Transverse colon (tissue), 4 donors: ENCODE measurements around the gene S100A7. TPM values are rescaled to one million over a fixed set of nuclear protein-coding genes. Genes with fewer than 3 reads are reported as not detected.

Experiments
- DNase-seq: peaks from one replicate; pipeline ENCODE4 v3.0.0-alpha.2; 2019
- H3K27ac ChIP-seq, 4 donors: fragments of 200-600 bp; sonication (generic); 2 replicates each; pipeline ENCODE4 v1.5.1; 2016 to 2018; ENCODE audit warnings: inconsistent platforms in 4 of 4
- H3K27me3 ChIP-seq: fragments of 200-600 bp; sonication (generic); 2 replicates; pipeline ENCODE4 v1.5.1; 2017; ENCODE audit warnings: inconsistent platforms
- H3K36me3 ChIP-seq, 4 donors: fragments of 200-600 bp; sonication (generic); 2 replicates each; pipeline ENCODE4 v1.5.1; 2017 to 2019; ENCODE audit warnings: inconsistent platforms in 4 of 4
- H3K4me1 ChIP-seq, 4 donors: fragments of 200-600 bp; sonication (generic); 2 replicates each; pipeline ENCODE4 v1.5.1; 2017 to 2020; ENCODE audit warnings: inconsistent platforms in 4 of 4
- H3K4me3 ChIP-seq, 4 donors: fragments of 200-600 bp; sonication (generic); 1 replicate in 1 of 4; 2 replicates in 3 of 4; pipeline versions ENCODE4 v1.5.1 to v1.6.1; 2017 to 2019; ENCODE audit warnings: inconsistent platforms in 4 of 4
- H3K9me3 ChIP-seq, 2 donors: fragments of 200-600 bp; sonication (generic); 2 replicates each; pipeline ENCODE4 v1.5.1; 2017 to 2019; ENCODE audit warnings: inconsistent platforms in 2 of 2
- EP300 ChIP-seq: sonication (generic); formaldehyde crosslinking; IDR thresholded peaks from one replicate; pipeline ENCODE4 v1.6.1; 2017; ENCODE audit warnings: antibody characterized with exemption, low read depth
- POLR2A ChIP-seq: fragments of 450-650 bp; IDR thresholded peaks from one replicate; pipeline ENCODE4 v1.6.1; 2016; ENCODE audit warnings: antibody characterized with exemption, mild to moderate bottlenecking, moderate library complexity
- POLR2AphosphoS5 ChIP-seq, 3 donors: sonication (generic); formaldehyde crosslinking; IDR thresholded peaks; one replicate each; pipeline ENCODE4 v1.6.1; 2016; ENCODE audit warnings: antibody characterized with exemption in 3 of 3
- WGBS, 2 donors: methylation state at CpG; one replicate each; pipeline ENCODE4 v1.1.5; 2018; ENCODE audit warnings: low coverage in 1 of 2; 5-methylcytosine and 5-hydroxymethylcytosine counted together
- in situ Hi-C, 4 donors: fragments of 200-750 bp; cut with MboI; loops; one replicate each; pipeline versions ENCODE4 v1.15.0 to v1.15.1; 2017; ENCODE audit warnings: low sequenced_read_pairs in 3 of 4, low pct_ligation_motif_present in 1 of 4, low pct_unique_long_range_greater_than_20kb in 1 of 4
- intact Hi-C: fragments of 100-400 bp; cut with DNase I; formaldehyde crosslinking; loops from one replicate; pipeline ENCODE4 v1.15.1; 2023; ENCODE audit warnings: low total_unique reads
- total RNA-seq, 4 donors: library from RNA; depleted of rRNA; stranded (reverse); fragments of >200 nt; gene quantifications; one replicate each; pipeline ENCODE4 v1.1.0, GENCODE V29; 2016
- TF ChIP-seq, protein P1 (sequence below), 5 experiments: fragments of 200-600 bp in 3 of 5; fragments of 450-650 bp in 2 of 5; sonication (generic) in 3 of 5; IDR thresholded peaks; 1 replicate in 2 of 5; 2 replicates in 3 of 5; pipeline ENCODE4 v1.5.1; 2016 to 2017; ENCODE audit warnings: antibody characterized with exemption in 5 of 5, inconsistent platforms in 3 of 5, mild to moderate bottlenecking in 2 of 5, moderate library complexity in 1 of 5

The S100A7 gene
- total RNA-seq, 4 donors from 2014 or later: not detected

DNA sequence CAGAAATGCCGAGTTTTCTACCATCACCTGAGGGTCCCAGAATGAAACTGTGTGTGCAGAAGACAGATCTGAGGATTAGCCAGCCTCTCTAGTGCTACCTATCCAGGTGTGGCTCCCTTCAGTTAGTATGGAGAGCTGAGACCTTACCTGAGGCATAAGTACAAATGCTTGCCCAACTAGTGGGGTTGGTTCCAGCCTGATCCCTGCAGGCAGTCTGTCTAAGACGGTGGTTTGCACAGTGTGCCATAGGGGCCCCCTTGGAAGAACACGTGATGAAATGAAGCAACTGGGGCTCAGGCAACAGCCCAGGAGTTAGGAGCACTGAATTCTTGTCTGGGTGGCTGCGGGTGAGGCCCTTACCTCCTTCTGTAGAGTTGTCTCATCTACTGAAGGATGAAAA, 28.5 kb downstream of the S100A7 start:
- no peak for DNase-seq
- no peaks in the 10 kb centered on the region for H3K4me1 ChIP-seq
- 57 to 67% methylated on average over 2 to 4 of the region's 4 CpGs for WGBS, 2 donors
- no peaks in the 10 kb centered on the region for H3K27me3 ChIP-seq
- intact Hi-C loops: no loop called here
- no peaks in the 10 kb centered on the region for H3K9me3 ChIP-seq
- no peaks in the 10 kb centered on the region for H3K36me3 ChIP-seq
- TF ChIP-seq EP300 (no peak), POLR2A (no peak), POLR2AphosphoS5 (IDR thresholded peaks at IDR 0.05) (no peak)
- TF ChIP-seq, protein P1, sequence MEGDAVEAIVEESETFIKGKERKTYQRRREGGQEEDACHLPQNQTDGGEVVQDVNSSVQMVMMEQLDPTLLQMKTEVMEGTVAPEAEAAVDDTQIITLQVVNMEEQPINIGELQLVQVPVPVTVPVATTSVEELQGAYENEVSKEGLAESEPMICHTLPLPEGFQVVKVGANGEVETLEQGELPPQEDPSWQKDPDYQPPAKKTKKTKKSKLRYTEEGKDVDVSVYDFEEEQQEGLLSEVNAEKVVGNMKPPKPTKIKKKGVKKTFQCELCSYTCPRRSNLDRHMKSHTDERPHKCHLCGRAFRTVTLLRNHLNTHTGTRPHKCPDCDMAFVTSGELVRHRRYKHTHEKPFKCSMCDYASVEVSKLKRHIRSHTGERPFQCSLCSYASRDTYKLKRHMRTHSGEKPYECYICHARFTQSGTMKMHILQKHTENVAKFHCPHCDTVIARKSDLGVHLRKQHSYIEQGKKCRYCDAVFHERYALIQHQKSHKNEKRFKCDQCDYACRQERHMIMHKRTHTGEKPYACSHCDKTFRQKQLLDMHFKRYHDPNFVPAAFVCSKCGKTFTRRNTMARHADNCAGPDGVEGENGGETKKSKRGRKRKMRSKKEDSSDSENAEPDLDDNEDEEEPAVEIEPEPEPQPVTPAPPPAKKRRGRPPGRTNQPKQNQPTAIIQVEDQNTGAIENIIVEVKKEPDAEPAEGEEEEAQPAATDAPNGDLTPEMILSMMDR (IDR thresholded peaks at IDR 0.05): no peak
- no peak overlapping the region for H3K4me3 ChIP-seq
- in situ Hi-C loops: no loop called here
- H3K27ac ChIP-seq: no peak overlapping the region

DNA sequence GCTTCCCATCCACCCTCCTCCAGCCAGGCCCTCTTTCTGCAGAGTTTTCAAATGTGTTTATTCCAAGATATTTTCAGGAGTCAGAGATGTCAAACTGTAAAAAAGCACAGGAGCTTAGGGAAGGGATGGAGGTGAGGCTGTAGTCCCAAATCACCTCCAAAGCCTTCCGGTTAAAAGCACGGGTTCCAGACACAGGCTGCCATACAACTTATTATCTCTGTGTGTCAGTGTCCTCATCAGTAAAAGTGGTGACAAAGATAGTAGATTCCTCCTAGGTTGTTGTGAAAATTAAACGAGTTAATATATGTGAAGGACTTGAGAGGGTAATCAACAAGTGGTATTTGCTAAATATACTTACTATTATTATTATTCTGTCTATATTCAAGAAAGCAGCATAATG, 29.0 kb downstream of the S100A7 start:
- Histone ChIP-seq H3K9me3 (no peaks in the 10 kb centered on the region), H3K27ac (no peak overlapping the region), H3K36me3 (no peaks in the 10 kb centered on the region), H3K4me1 (no peaks in the 10 kb centered on the region), H3K27me3 (peaks cover 4% of the 10 kb centered on the region), H3K4me3 (no peak overlapping the region)
- 60 to 73% methylated on average over 2 to 3 of the region's 3 CpGs for WGBS, 2 donors
- DNase-seq: no peak
- in situ Hi-C loops (no loop called here), intact Hi-C loops (no loop called here)
- TF ChIP-seq, protein P1 (IDR thresholded peaks at IDR 0.05): no peak
- TF ChIP-seq POLR2AphosphoS5 (IDR thresholded peaks at IDR 0.05): no peak

DNA sequence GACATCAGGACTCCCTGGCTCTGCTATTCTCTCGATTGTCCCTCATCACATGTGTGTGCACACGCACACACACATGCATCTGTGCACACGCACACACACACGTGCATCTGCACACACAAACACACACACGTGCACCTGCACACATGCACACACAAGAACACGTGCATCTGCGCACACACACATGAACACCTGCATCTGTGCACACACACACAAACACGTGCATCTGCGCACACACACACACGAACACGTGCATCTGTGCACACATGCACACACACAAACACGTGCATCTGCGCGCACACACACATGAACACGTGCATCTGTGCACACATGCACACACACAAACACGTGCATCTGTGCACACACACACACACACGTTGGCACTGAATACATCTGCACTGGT, 29.4 kb downstream of the S100A7 start:
- intact Hi-C loops (no loop called here), in situ Hi-C loops (no loop called here)
- Histone ChIP-seq H3K27ac (no peak overlapping the region), H3K36me3 (no peaks in the 10 kb centered on the region), H3K4me1 (no peaks in the 10 kb centered on the region), H3K27me3 (peaks cover 5% of the 10 kb centered on the region), H3K9me3 (no peaks in the 10 kb centered on the region), H3K4me3 (no peak overlapping the region)
- DNase-seq: no peak
- TF ChIP-seq, protein P1 (IDR thresholded peaks at IDR 0.05): no peak
- TF ChIP-seq POLR2AphosphoS5 (IDR thresholded peaks at IDR 0.05) (no peak), POLR2A (no peak), EP300 (no peak)
- 82% methylated on average over 17 of the region's 17 CpGs; no CpG with 5 or more reads in 1 of the 2 donors for WGBS, 2 donors

DNA sequence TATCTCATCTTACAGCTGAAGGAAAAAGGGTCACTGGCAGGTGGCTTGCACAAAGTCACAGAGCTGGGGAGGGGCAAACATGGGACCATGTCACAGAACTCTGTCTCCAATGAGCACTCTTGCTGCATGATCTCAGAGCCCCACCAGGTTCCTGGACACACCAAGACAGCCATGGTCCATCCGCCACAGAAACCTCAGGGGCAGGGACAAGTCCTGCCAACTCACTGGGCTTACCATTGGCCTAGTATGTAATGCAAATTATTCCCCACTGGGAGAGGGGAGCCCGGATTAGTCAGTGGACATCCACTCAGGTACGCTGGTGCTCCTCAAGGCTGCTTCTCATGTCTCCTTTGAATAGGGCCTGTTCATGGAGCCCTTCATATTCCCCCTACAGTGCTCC, 29.9 kb downstream of the S100A7 start:
- in situ Hi-C loops: no loop called here
- intact Hi-C loops: no loop called here
- WGBS, 2 donors: 62 to 80% methylated on average over 1 to 3 of the region's 3 CpGs
- peaks cover 5% of the 10 kb centered on the region for H3K27me3 ChIP-seq
- H3K9me3 ChIP-seq: no peaks in the 10 kb centered on the region
- H3K4me1 ChIP-seq: no peaks in the 10 kb centered on the region
- no peaks in the 10 kb centered on the region for H3K36me3 ChIP-seq
- no peak for TF ChIP-seq EP300
- TF ChIP-seq, protein P1 (IDR thresholded peaks at IDR 0.05): no peak
- TF ChIP-seq POLR2AphosphoS5 (IDR thresholded peaks at IDR 0.05): no peak
- no peak for TF ChIP-seq POLR2A
- no peak overlapping the region for H3K27ac ChIP-seq
- no peak overlapping the region for H3K4me3 ChIP-seq
- no peak for DNase-seq
